HG02970 (cell line): ENCODE data around the gene EEF2K.
"Not testable (repeated sequence)": the region's sequence is repeated elsewhere in the genome, so short reads cannot be mapped to it uniquely, and the experiment has no call there.

Source experiments
- ATAC-seq: cut with Tn5 transposase; IDR thresholded peaks from one replicate; pipeline ENCODE4 v1.9.1; 2021; ENCODE audit warnings: mild to moderate bottlenecking, moderate library complexity, moderate number of reproducible peaks; ENCODE audit not compliant: unreplicated experiment, low FRiP score

The EEF2K gene

GRCh38 chr16:22206013-22206841 lies at the start of gene EEF2K:
Gene EEF2K, plus strand, starts transcription at chr16:22206278. Its CDS starts 19,452 bp downstream, at chr16:22225730.
- ATAC-seq: peak; percentile 66

DNA sequence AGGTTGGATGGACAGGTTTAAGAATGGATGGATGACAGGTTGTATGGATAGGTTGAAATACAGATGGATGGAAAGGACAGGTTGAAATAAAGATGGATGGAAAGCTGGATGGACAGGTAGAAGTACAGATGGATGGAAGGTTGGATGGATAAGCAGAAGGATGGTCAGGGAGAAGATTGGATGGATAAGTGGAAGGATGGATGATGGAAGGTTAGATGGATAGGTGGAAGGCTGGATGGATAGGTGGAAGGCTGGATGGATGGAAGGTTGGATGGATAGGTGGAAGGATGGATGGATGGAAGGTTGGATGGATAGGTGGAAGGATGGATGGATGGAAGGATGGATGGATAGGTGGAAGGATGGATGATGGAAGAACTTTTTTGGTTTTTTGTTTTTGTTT lies 44.7 kb upstream of the EEF2K start:
- ATAC-seq: no peak

- no peak for ATAC-seq
Measured at GRCh38 chr16:22161999-22162655, 44.0 kb upstream of the EEF2K start, which contains the start of gene SDR42E2. Gene SDR42E2, plus strand, starts transcription at chr16:22162506. Its CDS starts 3,077 bp downstream, at chr16:22165583.

DNA sequence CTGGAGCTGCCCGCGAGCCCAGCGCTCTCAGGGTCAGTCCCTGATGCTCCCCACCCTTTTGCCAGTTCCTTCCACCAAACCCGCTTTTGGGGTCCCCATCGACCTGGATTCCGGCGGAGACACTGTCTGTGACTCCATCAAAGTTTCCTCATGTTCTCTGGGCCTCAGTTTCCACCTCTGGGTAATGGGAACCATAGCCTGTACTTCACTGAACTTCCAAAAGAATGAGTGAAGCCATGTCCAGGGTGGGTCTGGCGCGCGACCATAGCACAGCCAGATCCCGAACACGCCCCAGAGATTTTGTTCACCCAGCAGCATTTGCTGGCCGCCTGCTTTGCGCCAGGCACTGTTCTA lies 43.4 kb upstream of the EEF2K start:
- ATAC-seq: no peak

DNA sequence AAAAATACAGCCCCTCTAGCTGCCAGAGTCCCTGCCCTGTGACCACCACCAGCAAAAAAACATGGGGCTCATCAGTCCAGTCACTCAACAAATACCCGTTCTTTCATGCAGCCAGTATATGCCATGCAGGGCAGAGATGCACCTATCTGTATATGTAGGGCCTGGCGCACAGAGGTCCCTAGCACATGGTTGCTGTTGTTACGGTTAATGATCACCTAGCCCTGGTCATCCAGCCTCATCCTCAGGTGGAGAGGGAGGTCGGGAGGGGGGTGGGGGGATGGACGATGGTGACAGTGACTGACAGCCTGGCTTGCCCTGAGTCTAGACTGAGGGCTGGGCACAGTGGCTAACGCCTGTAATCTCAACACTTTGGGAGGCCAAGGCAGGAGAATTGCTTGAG lies 42.3 kb upstream of the EEF2K start:
- ATAC-seq: no peak

GRCh38 chr16:22164482-22164881 lies 41.6 kb upstream of the EEF2K start:
- no peak for ATAC-seq

DNA sequence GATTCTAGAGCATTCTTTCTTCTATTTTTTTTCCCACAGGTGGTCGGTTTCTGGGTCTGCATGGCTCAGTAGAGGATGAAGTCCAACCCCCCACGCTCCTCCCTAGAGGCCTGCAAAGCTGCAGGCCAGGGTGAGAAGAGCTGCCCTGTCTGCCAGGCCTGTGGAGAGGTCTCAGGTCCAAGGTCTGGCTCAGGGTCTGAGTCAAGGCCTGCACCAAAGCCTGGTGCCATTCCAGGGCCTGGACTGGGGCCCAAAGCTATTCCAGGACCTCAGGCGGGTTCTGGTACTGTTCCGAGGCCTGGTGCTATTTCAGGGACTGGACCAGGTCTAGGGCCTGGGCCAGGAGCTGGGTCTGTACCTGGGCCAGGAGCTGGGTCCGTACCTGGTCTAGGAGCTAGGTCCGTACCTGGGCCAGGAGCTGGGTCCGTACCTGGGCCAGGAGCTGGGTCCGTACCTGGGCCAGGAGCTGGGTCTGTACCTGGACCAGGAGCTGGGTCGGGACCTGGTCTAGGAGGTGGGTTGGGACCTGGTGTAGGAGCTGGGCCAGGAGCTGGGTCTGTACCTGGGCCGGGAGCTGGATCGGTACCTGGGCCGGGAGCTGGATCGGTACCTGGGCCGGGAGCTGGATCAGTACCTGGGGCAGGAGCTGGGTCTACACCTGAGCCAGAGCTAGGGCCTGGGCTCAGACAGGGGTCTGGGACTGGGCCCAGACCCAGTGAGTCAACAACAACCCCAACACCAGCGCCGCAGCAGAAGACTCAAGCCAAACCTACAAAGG lies 40.4 kb upstream of the EEF2K start:
- ATAC-seq: no peak

DNA sequence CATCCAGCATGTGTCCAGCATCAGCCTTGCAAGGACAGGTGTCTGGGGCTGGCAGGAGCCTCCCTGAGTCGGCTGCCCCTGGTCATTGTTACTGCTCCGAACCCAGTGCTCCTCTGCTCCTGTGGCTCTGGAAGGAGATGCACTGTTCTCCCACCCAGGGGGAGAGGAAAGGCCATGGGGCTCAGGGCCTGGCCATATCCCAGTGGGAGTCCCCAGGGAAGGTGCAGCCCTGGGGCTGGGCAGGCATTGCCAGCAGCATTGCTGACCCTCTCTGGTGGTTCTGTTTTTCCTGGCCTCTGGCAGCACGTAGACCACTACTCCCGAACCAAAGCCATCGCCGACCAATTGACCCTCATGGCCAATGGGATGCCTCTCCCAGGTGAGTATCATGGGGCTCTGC lies 34.1 kb upstream of the EEF2K start:
- no peak for ATAC-seq

DNA sequence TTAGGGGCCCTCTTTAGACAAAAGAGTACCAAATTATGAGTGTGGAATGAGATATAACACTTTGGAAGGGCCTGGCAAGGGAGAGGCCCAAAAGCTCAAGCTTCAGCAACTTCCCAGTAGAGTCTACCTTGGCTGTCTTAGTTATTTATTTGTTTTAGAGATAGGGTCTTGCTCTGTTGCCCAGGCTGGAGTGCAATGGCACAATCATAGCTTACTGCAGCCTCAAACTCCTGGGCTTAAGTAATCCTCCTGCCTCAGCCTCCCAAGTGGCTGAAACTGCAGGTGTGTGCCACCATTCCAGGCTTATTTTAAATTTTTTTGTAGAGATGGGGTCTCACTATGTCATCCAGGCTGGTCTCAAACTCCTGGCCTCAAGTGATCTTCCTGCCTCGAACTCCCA lies 33.4 kb upstream of the EEF2K start:
- ATAC-seq: not testable (repeated sequence)

- no peak for ATAC-seq
Measured at GRCh38 chr16:22174642-22175041, 31.4 kb upstream of the EEF2K start.

DNA sequence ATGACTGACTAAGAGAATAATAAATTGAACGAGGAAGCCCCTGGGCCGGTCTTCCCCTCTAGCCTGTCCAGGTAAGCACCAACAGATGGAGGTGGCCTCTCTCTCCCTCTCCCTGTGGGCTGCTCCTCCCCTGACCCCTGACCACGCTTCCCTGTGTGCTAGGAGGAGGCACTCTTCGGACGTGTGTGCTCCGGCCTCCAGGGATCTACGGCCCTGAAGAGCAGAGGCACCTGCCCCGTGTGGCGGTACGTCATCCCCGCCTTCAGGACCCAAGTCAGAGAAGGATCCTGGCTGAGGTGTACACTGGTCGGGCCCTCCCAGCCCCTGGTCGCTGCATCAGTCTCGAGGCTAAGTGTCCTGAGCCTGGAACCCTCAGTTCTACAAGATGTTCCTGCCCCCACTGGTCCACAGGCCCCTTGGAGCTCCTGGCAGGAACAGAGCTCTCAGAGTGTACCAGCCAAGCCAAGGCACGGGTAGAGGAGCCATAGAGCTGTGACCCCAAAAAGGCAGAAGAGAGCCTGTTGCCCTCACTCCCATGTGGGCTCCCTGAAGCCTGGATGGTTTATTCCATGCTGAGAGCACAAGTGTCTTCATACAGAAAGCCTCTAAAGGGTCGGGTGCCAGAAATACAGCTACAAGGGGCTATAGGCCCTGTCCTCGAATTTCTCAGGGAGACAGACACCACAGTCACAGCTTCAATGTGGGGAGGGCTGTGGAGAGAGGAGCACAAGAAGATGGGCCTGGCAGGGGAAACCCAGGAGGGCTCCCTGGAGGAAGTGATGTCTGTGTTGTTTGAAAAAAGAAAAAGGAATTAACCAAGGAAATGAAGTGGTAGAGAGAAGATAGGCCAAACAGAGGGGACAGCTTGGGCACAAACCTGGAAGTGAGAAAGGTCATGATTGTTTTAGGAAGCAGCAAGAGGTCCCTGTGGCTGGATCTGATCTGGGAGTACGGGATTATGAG lies 27.8 kb upstream of the EEF2K start:
- no peak for ATAC-seq

- ATAC-seq: no peak
Measured at GRCh38 chr16:22181426-22181825, 24.7 kb upstream of the EEF2K start.

DNA sequence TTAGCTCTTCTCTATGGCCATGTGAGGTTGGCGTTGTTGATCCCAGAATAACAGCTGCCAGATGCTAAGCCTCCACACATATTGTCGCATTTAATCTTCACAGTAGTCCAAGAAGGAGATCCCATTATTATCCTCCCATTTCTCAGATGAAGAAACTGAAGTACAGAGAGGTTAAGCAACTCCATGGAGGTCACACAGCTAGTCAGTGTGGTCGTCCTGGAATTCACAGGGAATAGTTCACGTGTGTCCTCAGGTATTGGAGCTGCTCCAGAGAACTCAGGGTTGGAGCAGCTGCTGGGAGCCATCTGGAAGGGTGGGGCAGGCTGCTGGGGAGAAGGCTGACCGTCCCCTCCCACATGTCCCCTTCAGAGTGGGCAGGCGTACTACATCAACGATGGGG lies 24.2 kb upstream of the EEF2K start:
- ATAC-seq: no peak

- no peak for ATAC-seq
Measured at GRCh38 chr16:22183335-22183734, 22.7 kb upstream of the EEF2K start.

- ATAC-seq: no peak
Measured at GRCh38 chr16:22183901-22184614, 22.0 kb upstream of the EEF2K start.

DNA sequence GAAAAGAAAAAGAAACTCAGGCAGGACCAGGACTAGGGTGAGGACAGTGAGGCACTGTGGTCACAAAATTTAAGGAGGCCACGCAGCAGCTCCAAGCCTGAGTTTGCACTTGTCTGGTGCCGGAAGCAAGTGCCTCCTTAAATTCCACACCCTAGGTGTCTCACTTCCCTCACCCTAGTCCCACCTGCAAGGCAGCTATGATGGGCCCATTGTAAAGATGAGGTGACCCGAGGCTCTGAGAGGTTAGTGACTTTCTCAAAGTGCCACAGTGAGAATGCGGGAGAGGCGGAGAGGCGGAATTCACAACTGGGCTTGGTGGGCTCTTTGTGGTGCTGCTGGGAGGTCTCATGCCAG lies 21.5 kb upstream of the EEF2K start:
- no peak for ATAC-seq

DNA sequence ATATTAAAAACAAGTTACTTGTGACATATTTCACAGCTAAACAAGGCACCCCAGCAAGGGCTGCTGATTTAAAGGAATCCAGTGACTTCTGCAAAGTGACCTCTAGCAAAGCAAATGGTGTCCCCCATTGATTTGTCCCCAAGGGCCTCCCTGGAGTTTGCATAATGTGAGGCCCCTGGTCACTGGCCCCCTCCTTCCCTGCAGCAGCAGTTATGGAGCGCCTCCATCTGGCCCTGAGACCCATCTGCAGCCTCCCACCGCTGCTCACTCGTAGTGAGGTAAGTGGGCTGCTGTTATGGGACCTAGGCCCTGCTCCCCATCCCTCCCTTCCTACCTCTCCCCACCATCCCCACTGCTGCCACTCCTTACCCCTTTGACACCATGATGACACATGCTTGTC lies 19.6 kb upstream of the EEF2K start:
- no peak for ATAC-seq

- ATAC-seq: no peak
Measured at GRCh38 chr16:22188267-22188594, 17.8 kb upstream of the EEF2K start.

- ATAC-seq: no peak
Measured at GRCh38 chr16:22188595-22189442, 17.3 kb upstream of the EEF2K start.
